Left lung (tissue), 10 donors: ENCODE results near the gene SLC5A8. TPM values are rescaled to one million over a fixed set of nuclear protein-coding genes. Genes with fewer than 3 reads are reported as not detected.

Source experiments
- ATAC-seq: fragments of 200-7000 bp; cut with Tn5 transposase; one replicate; pipeline ENCODE4 v1.9.1; 2020; ENCODE audit warnings: moderate library complexity
- DNase-seq, 4 donors: peaks; one replicate each; pipeline ENCODE4 v3.0.0-alpha.2; 2013 to 2020
- H3K27ac ChIP-seq, 2 donors: fragments of 200-600 bp; sonication (generic) in 1 of 2; one replicate each; pipeline versions ENCODE4 v1.5.0 to v1.8.0; 2020 to 2021
- H3K27me3 ChIP-seq, 2 donors: fragments of 200-600 bp; sonication (generic) in 1 of 2; one replicate each; pipeline versions ENCODE4 v1.5.0 to v1.8.0; 2020 to 2021
- H3K36me3 ChIP-seq, 2 donors: fragments of 200-600 bp; sonication (generic) in 1 of 2; one replicate each; pipeline versions ENCODE4 v1.5.0 to v1.8.0; 2020 to 2021
- H3K4me1 ChIP-seq, 2 donors: fragments of 200-600 bp; one replicate each; pipeline ENCODE4 v1.8.0; 2021
- H3K4me3 ChIP-seq, 2 donors: fragments of 200-600 bp; sonication (generic) in 1 of 2; one replicate each; pipeline versions ENCODE4 v1.5.0 to v1.8.0; 2020 to 2021; ENCODE audit warnings: mild to moderate bottlenecking in 1 of 2
- H3K9me3 ChIP-seq, 2 donors: fragments of 200-600 bp; sonication (generic) in 1 of 2; one replicate each; pipeline versions ENCODE4 v1.5.0 to v1.8.0; 2020 to 2021
- CTCF ChIP-seq, 2 donors: fragments of 200-600 bp; sonication (generic) in 1 of 2; IDR thresholded peaks; one replicate each; pipeline versions ENCODE4 v1.5.0 to v1.8.0; 2021; ENCODE audit warnings: antibody characterized with exemption in 2 of 2
- intact Hi-C, 2 donors: fragments of 100-400 bp; cut with DNase I; formaldehyde crosslinking; loops; one replicate each; pipeline versions ENCODE4 v1.11.2 to v1.14.2; 2022
- polyA plus RNA-seq, 6 donors: library from polyadenylated mRNA; unstranded; fragments of 120-200 nt; gene quantifications; one replicate each; pipeline ENCODE4 v1.2.1, GENCODE V29; 2013; ENCODE audit not compliant: insufficient read length in 6 of 6
- total RNA-seq, 2 donors: library from RNA; stranded (reverse); fragmentation: NEBNext Ultra II Directional; extraction: Animal tissue kit (Norgen Biotek cat#: 25700); gene quantifications; one replicate each; pipeline ENCODE4 v1.2.1, GENCODE V29; 2021
- donor health status: DM: no; HTN: yes; CAD: no.
- donor health status: DM: no; HTN: no; CAD: no.

SLC5A8 gene
- total and polyA plus RNA-seq, 8 donors = 0.04 to 5.5 (median 0.17) TPM; not detected in 2

GRCh38 chr12:101238800-101239329 is 28.8 kb upstream of the SLC5A8 start:
- intact Hi-C loops = no loop called here
- ATAC-seq (no peak), DNase-seq (peak in 2 of 4 donors; percentile 3 to 61)
- TF ChIP-seq CTCF (IDR thresholded peaks at IDR 0.05) = no peak
- H3K4me3 ChIP-seq = no peak overlapping the region
- no peaks in the 10 kb centered on the region for H3K4me1 ChIP-seq
- no peak overlapping the region for H3K27ac ChIP-seq
- H3K27me3 ChIP-seq = no peaks in the 10 kb centered on the region
- no peaks in the 10 kb centered on the region for H3K36me3 ChIP-seq
- H3K9me3 ChIP-seq = peaks cover 0 to 4% of the 10 kb centered on the region in 2 donors

GRCh38 chr12:101238306-101238705 is 28.3 kb upstream of the SLC5A8 start:
- H3K9me3 ChIP-seq = peaks cover 0 to 4% of the 10 kb centered on the region in 2 donors
- TF ChIP-seq CTCF (IDR thresholded peaks at IDR 0.05) = no peak
- ATAC-seq = no peak
- no peaks in the 10 kb centered on the region for H3K4me1 ChIP-seq
- no peak for DNase-seq
- H3K36me3 ChIP-seq = no peaks in the 10 kb centered on the region
- H3K4me3 ChIP-seq = no peak overlapping the region
- H3K27ac ChIP-seq = no peak overlapping the region
- no peaks in the 10 kb centered on the region for H3K27me3 ChIP-seq
- intact Hi-C loops = no loop called here

- H3K4me1 ChIP-seq = no peaks in the 10 kb centered on the region
- H3K36me3 ChIP-seq = no peaks in the 10 kb centered on the region
- peaks cover 0 to 4% of the 10 kb centered on the region in 2 donors for H3K9me3 ChIP-seq
- intact Hi-C loops = no loop called here
- no peak overlapping the region for H3K27ac ChIP-seq
- TF ChIP-seq CTCF (IDR thresholded peaks at IDR 0.05) = no peak
- H3K4me3 ChIP-seq = no peak overlapping the region
- no peak for DNase-seq
- ATAC-seq = no peak
- no peaks in the 10 kb centered on the region for H3K27me3 ChIP-seq
Observed at GRCh38 chr12:101235686-101236085, 25.6 kb upstream of the SLC5A8 start.

GRCh38 chr12:101231636-101232035 is 21.6 kb upstream of the SLC5A8 start:
- H3K9me3 ChIP-seq = no peaks in the 10 kb centered on the region
- H3K27me3 ChIP-seq = no peaks in the 10 kb centered on the region
- no peak for TF ChIP-seq CTCF (IDR thresholded peaks at IDR 0.05)
- intact Hi-C loops = no loop called here
- DNase-seq = no peak
- ATAC-seq = no peak
- H3K4me1 ChIP-seq = no peaks in the 10 kb centered on the region
- H3K36me3 ChIP-seq = no peaks in the 10 kb centered on the region
- H3K4me3 ChIP-seq = no peak overlapping the region
- no peak overlapping the region for H3K27ac ChIP-seq

- Histone ChIP-seq H3K4me3 (no peak overlapping the region), H3K36me3 (no peaks in the 10 kb centered on the region), H3K4me1 (no peaks in the 10 kb centered on the region), H3K9me3 (no peaks in the 10 kb centered on the region), H3K27me3 (no peaks in the 10 kb centered on the region), H3K27ac (peak overlapping the region in 1 of 2 donors; percentile 37)
- intact Hi-C loops = no loop called here
- peak; percentile 51 for ATAC-seq
- DNase-seq = no peak
- no peak for TF ChIP-seq CTCF (IDR thresholded peaks at IDR 0.05)
Observed at GRCh38 chr12:101230547-101230946, 20.5 kb upstream of the SLC5A8 start.
